Astrocyte of the cerebellum (primary cell): Measurements from ENCODE around the gene COPZ2.
A peak's percentile ranks its signal among the peaks of the same experiment; 100 is the strongest.
"Not testable (repeated sequence)": the region's sequence is repeated elsewhere in the genome, so short reads cannot be mapped to it uniquely, and the experiment has no call there.

Experiments
- DNase-seq: peaks from one replicate; pipeline ENCODE4 v3.0.0-alpha.2; 2011; ENCODE audit warnings: low read depth
- H3K4me3 ChIP-seq: 2 replicates; pipeline ENCODE4 v1.5.1; 2011; ENCODE audit warnings: mild to moderate bottlenecking, low read depth, low read length, moderate library complexity
- in situ Hi-C: cut with HindIII; loops from 2 replicates; pipeline ENCODE4 v1.10.0; 2017; ENCODE audit warnings: low sequenced_read_pairs
- TF ChIP-seq, protein P1 (sequence below): IDR thresholded peaks from 2 replicates; pipeline ENCODE4 v1.5.1; 2012; ENCODE audit warnings: low read length, low read depth, moderate library complexity, mild to moderate bottlenecking; ENCODE audit errors: missing control alignments

Gene COPZ2

DNA sequence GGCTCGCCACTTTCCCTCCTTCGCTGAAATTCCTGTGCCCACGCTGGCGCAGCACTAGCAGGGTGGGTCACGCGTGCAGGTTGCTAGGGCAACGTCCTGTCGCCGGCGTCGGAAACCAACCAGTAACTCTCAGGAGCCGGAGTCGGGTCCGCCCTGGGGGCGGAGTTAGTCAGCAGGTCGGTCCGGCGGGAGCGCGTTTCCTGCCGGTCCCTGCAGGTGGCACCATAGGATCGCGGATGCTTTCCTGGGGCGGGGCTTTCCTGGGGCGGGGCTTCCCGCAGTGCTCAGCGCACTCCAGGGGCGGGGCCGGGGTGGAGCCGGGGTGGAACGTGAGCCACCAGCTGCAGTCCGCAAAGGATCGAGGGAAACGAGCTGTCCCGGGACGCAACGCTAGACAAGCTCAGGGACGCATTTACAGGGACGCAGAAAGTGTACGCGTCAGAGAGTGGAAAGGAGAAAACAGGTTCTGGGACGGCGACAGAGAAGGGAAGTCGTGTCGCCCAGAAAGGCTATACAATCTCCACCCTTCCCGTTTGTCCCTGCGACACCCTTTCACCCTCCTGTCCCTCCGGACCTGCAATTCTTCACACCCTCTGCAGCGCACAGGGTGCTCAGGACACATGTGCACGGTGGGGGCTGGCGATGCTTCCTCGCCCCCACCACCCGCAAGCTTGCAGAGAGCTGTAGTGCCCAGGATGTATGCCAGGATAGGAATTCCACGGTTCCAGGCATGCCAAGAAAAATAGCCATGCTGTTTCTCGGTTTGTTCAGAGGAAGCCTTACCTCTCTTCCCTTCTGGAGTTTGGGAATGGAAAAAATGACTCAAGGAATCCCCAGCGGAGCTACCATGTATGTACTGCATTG lies 12.3 kb downstream of the COPZ2 start:
- H3K4me3 ChIP-seq, result peak overlapping the region; percentile 44
- in situ Hi-C loops, result no loop called here
- peak; percentile 88 for DNase-seq
- TF ChIP-seq, protein P1, sequence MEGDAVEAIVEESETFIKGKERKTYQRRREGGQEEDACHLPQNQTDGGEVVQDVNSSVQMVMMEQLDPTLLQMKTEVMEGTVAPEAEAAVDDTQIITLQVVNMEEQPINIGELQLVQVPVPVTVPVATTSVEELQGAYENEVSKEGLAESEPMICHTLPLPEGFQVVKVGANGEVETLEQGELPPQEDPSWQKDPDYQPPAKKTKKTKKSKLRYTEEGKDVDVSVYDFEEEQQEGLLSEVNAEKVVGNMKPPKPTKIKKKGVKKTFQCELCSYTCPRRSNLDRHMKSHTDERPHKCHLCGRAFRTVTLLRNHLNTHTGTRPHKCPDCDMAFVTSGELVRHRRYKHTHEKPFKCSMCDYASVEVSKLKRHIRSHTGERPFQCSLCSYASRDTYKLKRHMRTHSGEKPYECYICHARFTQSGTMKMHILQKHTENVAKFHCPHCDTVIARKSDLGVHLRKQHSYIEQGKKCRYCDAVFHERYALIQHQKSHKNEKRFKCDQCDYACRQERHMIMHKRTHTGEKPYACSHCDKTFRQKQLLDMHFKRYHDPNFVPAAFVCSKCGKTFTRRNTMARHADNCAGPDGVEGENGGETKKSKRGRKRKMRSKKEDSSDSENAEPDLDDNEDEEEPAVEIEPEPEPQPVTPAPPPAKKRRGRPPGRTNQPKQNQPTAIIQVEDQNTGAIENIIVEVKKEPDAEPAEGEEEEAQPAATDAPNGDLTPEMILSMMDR, result peak; percentile 64

DNA sequence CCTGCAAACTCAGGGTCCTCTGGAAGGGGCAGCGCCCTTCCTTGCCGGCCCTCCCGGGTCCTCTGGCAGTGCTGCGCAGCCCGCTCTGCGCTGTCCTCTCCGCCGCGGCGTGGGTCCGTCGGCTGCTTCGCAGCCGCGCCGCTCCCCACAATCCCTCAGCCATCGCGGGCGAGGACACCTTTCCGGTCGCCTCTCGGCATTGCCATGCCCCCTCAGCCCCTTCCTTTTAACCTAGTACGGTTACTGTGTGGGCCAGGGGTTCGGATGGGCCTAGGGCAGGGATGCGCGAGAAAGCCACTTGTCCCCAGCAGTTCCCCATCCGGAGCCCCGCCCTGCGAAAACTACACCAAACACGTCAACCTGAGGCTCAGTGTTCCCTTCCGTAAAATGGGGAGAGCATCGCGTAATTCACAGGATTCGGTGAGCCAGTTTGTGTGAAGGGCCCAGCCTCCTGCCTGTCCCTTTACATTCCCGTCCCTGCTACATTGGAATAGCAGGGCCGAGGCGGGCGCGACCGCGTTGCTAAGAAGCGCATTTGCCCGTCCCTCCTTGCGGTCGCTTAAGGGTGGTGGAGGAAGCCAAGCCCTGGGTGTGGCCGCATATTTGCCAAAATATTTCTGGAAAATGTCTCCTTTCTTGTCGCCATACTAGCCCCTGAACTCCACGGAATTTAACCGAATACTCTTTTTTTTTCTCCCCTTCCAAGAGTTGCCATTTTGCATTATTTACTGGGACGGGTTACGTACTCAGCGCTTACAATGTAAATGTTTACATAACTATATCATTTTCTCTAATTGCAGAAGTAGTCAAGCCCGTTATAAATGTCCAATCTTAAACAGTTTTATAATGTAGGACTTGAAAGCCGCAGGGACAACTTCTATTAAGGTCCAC lies 13.2 kb downstream of the COPZ2 start:
- DNase-seq, result no peak
- TF ChIP-seq, protein P1, result no peak
- peak overlapping the region; percentile 40 for H3K4me3 ChIP-seq
- in situ Hi-C loops, result no loop called here

DNA sequence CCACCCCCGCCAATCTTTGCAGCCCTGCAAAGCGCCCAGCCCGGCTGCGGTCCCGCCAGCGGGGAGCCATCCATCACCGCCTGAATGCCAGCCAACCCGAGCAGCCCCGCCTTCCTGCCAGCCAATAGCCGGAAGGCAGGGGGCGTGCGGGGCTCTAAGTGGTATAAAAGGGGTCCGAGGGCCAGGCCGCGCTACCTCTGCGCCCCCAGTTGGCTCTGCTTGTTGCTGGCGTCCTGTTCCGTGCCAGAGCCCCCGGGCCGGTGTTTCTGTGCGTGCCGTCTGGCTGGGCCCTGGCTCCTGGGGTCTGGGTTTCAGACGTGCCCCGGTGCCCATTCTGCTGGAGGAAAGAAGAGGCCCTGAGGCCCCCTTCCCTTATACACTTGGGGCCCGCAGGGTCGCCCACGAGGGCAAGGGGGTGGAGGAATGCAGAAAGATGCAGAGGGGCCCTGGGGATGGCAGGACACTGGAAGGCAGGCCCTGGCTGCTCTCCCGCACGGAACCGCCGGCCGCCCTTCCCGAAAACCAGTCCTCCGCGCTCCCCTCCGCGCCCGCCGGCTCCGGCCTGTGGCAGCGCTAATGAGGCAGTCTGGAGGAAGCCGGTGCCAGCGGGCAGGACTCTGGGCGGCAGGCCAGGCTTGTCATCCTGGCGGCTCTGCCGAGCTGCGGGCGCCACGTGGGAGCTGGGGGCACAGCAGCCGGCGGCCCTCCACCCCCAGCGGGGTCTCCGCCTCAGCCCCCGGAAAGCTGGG lies 14.0 kb downstream of the COPZ2 start:
- peak overlapping the region; percentile 40 for H3K4me3 ChIP-seq
- no peak for DNase-seq
- in situ Hi-C loops, result no loop called here

DNA sequence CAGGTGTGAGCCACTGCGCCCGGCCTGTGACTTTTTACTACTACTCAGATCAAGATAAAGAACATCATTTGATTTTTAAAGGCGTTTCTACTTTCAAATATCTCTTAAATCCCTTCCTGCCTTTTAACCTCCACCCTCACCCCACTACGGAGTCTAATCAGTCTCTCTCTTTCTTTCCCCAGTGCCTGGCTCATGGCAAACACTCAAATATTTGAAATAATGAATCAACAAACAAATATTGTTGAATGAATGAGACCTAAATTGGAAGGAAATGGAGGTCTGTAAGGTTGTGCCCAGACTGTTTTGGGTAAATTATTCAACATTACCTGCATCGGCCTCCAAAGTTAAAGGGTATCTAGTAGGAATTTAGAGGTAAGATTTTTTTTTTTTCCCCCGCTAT lies 14.7 kb downstream of the COPZ2 start:
- H3K4me3 ChIP-seq, result no peak overlapping the region
- in situ Hi-C loops, result no loop called here
- TF ChIP-seq, protein P1, result no peak
- DNase-seq, result no peak

More for the DNA sequence above, 14.0 kb downstream of the COPZ2 start:
- TF ChIP-seq, protein P1, result no peak

DNA sequence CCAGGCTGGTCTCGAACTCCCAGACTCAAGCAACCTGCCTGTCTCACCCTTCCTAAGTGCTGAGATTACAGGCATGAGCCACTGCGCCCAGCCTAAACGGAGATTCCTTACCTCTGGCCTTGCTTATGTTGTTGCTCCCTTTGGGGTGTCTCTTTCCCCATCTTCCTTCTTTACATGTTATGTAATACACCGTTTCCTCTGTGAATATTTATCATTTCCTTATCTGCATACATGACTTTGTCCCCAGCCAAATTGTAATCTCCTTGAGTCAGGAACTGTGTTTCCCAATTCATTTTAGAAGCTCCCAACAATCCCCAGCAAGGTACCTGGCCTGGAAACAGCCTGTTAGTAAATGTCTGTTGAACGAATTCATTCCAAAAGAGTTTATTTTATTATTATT lies 15.7 kb downstream of the COPZ2 start:
- DNase-seq, result no peak
- TF ChIP-seq, protein P1, result no peak
- no peak overlapping the region for H3K4me3 ChIP-seq
- in situ Hi-C loops, result no loop called here

DNA sequence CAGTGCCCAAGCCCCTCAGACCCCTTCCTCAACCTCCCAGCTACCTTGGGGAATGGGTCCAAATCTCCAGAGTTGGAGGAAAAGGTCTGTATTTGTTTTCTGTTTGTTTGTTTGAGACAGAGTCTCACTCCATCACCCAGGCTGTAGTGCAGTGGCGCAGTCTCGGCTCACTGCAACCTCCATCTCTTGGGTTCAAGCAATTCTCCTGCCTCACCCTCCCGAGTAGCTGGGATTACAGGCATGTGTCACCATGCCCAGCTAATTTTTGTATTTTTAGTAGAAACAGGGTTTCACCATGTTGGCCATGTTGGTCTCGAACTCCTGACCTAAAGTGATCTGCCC lies 19.8 kb downstream of the COPZ2 start:
- in situ Hi-C loops, result loop anchor here (5.0 kb wide), 1 partner anchor 35 kb away; no protein-coding TSS in a partner anchor
- not testable (repeated sequence) for DNase-seq, H3K4me3 ChIP-seq
